ENCODE results near the gene ZNF106. TPM values are rescaled to one million over a fixed set of nuclear protein-coding genes. Genes with fewer than 3 reads are reported as not detected.

ZNF106 gene
- total RNA-seq, 6 experiments from 2014 or later: 17.5 to 24.5 (median 20.0) TPM

DNA sequence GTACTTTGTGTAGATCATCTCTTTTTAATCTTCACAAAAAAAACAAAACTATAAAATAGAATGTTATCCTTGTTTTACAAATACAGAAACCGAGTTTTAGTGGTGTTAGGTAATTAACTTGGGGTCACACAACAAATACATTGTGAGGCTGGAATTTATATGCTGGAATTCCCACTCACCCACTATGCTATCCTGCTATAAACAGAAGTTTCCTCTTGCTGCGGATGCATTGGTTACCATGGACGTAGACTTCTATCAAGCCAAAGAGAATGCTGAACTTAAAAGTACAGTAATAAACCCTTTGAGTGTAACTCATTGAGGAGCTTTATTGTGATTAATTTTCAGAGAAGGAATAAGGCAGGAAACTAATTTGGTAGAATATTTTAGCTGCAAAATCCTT lies 13.7 kb upstream of the ZNF106 start:
- H3K36me3 ChIP-seq: no peaks in the 10 kb centered on the region
- no peaks in the 10 kb centered on the region for H3K27me3 ChIP-seq
- H3K4me1 ChIP-seq: peaks cover 0 to 12% (median 0%) of the 10 kb centered on the region in 4 donors
- 76% methylated on average over 3 of the region's 3 CpGs for WGBS (ENCODE audit: insufficient coverage, low coverage, low lambda C conversion rate, missing lambda C conversion rate)
- H3K9me3 ChIP-seq: no peaks in the 10 kb centered on the region
- TF ChIP-seq POLR2A (IDR thresholded peaks at IDR 0.05) (no peak), CTCF (IDR thresholded peaks at IDR 0.05) (no peak)
- no peak overlapping the region for H3K27ac ChIP-seq
- intact Hi-C loops (cut with DNase I): no loop called here
- ATAC-seq (no peak), DNase-seq (no peak)
- no peak overlapping the region for H3K4me3 ChIP-seq

DNA sequence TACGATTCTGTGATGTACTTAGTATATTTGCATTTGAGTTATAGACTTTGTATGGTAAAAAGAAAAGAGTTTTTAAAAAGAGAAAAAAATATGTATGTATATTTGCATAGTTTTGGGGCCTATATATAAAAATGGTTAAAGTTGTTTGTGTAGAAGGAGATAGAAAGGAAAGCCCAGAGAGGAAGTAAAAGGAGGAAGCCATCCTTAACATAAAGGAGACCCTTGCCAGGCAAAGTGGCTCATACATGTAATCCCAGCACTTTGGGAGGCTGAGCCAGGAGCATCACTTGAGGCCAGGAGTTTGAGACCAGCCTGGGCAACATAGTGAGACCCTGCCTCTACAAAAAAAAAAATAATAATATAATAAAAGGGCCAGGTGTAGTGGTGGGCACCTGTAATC lies 12.9 kb upstream of the ZNF106 start:
- intact Hi-C loops (cut with DNase I): no loop called here
- Histone ChIP-seq H3K27me3 (no peaks in the 10 kb centered on the region), H3K36me3 (no peaks in the 10 kb centered on the region), H3K27ac (no peak overlapping the region), H3K4me1 (peaks cover 0 to 12% (median 0%) of the 10 kb centered on the region in 4 donors), H3K9me3 (no peaks in the 10 kb centered on the region), H3K4me3 (no peak overlapping the region)
- WGBS (ENCODE audit: insufficient coverage, low coverage, low lambda C conversion rate, missing lambda C conversion rate): 60% methylated on average over 1 of the region's 1 CpG
- DNase-seq: no peak
- TF ChIP-seq POLR2A (IDR thresholded peaks at IDR 0.05): no peak
- TF ChIP-seq CTCF (IDR thresholded peaks at IDR 0.05): no peak
- no peak for ATAC-seq

- intact Hi-C loops (cut with DNase I): no loop called here
- ATAC-seq (peak in 1 of 4 donors; percentile 15), DNase-seq (no peak)
- no peaks in the 10 kb centered on the region for H3K9me3 ChIP-seq
- no peaks in the 10 kb centered on the region for H3K27me3 ChIP-seq
- no peak overlapping the region for H3K4me3 ChIP-seq
- no peaks in the 10 kb centered on the region for H3K36me3 ChIP-seq
- H3K4me1 ChIP-seq: peaks cover 0 to 23% (median 0%) of the 10 kb centered on the region in 4 donors
- no peak for TF ChIP-seq POLR2A (IDR thresholded peaks at IDR 0.05)
- no peak for TF ChIP-seq CTCF (IDR thresholded peaks at IDR 0.05)
- no peak overlapping the region for H3K27ac ChIP-seq
- 31% methylated on average over 4 of the region's 4 CpGs for WGBS (ENCODE audit: insufficient coverage, low coverage, low lambda C conversion rate, missing lambda C conversion rate)
Measured at GRCh38 chr15:42502477-42502876, 11.5 kb upstream of the ZNF106 start.

- H3K27ac ChIP-seq: peak overlapping the region; percentile 14 to 39 (median 34)
- no peak overlapping the region for H3K4me3 ChIP-seq
- ATAC-seq (no peak), DNase-seq (no peak)
- intact Hi-C loops (cut with DNase I): no loop called here
- 60% methylated on average over 10 of the region's 12 CpGs for WGBS (ENCODE audit: insufficient coverage, low coverage, low lambda C conversion rate, missing lambda C conversion rate)
- H3K4me1 ChIP-seq: peaks cover 0 to 31% (median 4%) of the 10 kb centered on the region in 4 donors
- H3K36me3 ChIP-seq: no peaks in the 10 kb centered on the region
- no peaks in the 10 kb centered on the region for H3K27me3 ChIP-seq
- H3K9me3 ChIP-seq: no peaks in the 10 kb centered on the region
- TF ChIP-seq CTCF (IDR thresholded peaks at IDR 0.05): no peak
- TF ChIP-seq POLR2A (IDR thresholded peaks at IDR 0.05): no peak
Measured at GRCh38 chr15:42499858-42500609, 9.1 kb upstream of the ZNF106 start.

Measured in right lobe of liver (tissue), 6 donors.